ENCODE data around the gene BTBD9.

Gene BTBD9

DNA sequence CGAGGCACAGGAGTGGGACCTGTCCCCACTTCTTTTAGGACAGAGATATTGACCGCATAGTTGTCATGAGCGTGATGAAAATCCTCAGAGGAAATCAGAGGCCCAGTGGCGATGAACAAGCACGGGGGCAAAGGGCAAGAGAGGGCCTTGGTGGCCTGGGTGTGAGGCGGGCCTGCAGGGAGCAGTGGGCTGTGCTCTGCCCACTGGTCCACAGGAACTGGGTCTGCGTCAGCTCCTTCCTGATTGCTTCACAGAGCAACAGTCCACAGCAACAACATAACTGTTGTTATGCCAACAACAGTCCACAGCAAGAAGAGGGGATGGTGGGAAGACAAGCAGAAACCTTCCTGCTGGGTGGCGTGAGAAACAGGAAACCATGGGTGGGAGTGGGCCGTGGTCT is 484.6 kb downstream of the BTBD9 start:
- DNase-seq, result no peak

GRCh38 chr6:38154731-38155130 is 485.0 kb downstream of the BTBD9 start:
- DNase-seq, result no peak

GRCh38 chr6:38153798-38154345 is 485.9 kb downstream of the BTBD9 start:
- no peak for DNase-seq

GRCh38 chr6:38153076-38153797 is 486.5 kb downstream of the BTBD9 start:
- DNase-seq, result no peak

GRCh38 chr6:38152620-38153019 is 487.1 kb downstream of the BTBD9 start:
- no peak for DNase-seq

- DNase-seq, result no peak
Observed at GRCh38 chr6:38151580-38152500, 487.9 kb downstream of the BTBD9 start.

GRCh38 chr6:38150681-38151296 is 488.9 kb downstream of the BTBD9 start:
- no peak for DNase-seq

- no peak for DNase-seq
Observed at GRCh38 chr6:38150021-38150420, 489.7 kb downstream of the BTBD9 start.

- DNase-seq, result no peak
Observed at GRCh38 chr6:38149531-38149930, 490.2 kb downstream of the BTBD9 start.

DNA sequence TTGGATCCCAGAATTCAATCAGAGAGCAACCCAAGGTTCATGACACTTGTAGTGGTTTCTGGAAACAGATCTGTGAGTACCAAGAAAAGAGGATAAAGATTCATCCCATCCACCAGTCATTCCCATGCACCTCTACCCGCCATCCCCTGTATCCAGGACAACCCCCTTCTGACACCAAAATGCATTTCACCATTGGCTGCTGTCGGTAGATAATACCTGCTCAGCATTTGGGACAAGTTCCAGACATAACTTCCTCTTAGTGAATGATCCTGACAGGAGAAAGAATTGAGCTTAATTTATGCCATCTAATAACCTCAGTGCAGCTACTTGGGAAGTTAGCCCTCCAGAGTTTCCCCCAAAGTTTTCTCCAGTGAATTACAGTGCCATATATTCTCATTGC is 491.1 kb downstream of the BTBD9 start:
- no peak for DNase-seq

- DNase-seq, result no peak
Observed at GRCh38 chr6:38146734-38147027, 493.0 kb downstream of the BTBD9 start.

DNA sequence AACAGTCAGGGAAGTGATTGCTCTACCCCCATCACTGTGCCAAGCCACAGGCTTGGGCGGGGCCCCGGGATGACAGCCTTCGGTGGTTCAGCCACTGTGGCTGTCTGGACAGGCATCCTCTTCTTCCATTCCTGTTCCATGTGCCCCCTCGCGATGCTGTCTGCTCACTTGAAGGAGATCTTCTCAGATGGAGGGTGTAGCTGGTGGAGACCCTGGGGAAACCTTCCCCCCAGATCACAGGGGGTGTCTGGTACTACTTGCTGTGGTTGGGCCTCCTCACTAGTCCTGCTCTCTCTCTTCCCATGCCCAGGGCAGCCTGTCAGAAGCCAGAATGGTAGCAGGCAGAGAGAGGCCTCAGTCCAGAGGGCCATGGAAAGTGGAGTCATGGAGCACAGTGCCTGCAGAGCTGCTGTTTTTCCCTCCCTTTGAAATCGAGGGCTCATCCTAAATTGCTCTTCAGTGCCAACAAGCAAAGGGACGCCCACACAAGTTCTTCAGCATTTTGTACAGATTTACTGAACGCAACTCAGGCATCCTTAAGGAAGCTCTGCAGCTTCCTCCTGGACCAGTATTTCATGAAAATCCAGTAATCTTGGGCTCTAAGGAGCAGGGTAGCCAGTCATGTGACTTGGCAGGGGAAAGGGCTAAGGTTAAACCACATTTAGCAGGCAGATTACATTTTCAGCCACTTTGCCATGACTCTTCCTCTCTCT is 493.6 kb downstream of the BTBD9 start:
- DNase-seq, result no peak

DNA sequence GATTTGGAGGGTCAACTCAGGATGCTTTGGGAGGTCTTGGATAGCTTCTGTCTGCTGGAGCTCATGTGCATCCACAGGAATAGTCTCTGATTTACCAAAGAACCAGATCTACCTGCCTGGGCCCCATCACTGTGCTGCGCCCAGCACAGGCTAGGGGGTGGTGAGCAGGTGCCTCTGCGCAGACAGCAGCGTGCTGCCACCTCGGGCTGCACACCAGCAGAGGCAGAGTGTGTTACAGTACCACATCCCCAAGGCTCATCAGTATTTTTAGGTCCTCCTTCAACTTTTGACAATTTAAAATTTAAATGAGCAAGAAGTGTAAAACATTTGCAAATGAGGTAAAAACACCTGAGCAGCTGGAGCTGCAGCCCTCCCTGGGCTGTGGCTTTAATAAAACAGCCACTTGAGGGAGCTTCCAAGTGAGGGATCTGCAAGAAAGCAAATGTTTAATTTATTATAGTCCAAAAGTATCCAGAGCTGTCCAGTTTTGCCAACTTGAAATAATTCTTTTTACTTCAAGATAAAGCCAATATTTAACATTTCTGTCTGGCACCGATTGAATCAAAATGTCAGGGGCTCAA is 495.3 kb downstream of the BTBD9 start:
- no peak for DNase-seq

- DNase-seq, result peak; percentile 7
Observed at GRCh38 chr6:38143191-38144150, 496.3 kb downstream of the BTBD9 start.

DNA sequence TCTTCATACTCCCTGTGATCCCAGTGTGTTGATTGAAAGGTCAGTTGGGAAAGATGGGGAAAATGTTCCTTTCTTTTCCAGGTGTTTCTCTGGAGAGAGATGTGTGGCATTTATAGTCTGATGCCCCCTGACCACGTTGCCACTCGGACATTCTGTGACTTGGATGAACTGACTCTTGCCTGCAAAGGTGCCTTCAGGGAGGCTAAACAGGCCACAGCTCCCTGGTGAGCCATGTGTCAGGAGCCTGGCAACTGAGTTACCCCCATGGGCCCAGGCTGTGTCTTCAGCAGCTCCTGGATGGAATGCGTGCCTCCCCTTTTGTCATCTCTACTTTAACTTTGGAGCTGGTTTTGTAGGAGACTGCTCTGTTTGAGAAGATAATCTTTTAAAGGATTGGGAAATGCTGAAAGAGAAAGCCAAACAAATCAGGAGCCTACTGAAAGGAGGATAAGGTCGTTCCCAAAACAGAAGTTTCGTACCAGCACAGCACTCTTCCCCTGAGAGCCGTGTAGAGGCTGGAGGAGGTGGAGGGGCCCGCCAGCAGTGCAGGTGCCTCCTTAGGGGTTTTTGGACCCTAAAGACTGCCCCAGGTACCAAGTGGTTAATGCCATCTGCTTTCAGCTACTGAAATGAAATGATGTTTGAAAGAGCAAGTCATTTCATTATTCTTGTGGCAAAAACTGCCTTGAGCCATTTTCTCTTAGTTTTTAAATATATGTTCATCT is 497.4 kb downstream of the BTBD9 start:
- DNase-seq, result no peak

DNA sequence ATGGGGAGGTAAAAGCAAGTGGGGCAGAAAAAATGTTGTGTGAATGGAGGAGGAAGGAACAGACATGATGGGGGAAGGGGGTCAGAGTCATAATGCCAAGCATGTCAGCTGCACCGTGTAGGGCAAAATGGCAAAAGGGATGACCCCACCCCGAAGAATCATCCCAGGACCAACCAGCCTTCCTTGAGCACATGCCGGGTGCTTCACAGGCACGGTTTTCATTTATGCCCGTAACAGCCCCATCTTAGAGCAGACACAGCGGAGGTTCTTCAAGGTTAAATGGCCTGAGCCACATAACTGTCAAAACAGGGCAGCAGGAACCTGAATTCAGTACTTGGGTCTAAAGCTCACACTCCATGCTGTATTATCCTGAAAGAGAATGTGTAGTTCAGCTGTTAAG is 498.0 kb downstream of the BTBD9 start:
- DNase-seq, result no peak

GRCh38 chr6:38141085-38141484 is 498.6 kb downstream of the BTBD9 start:
- DNase-seq, result peak; percentile 59

- no peak for DNase-seq
Observed at GRCh38 chr6:38138374-38138773, 501.4 kb downstream of the BTBD9 start.

GRCh38 chr6:38137608-38138265 is 502.0 kb downstream of the BTBD9 start:
- DNase-seq, result no peak

DNA sequence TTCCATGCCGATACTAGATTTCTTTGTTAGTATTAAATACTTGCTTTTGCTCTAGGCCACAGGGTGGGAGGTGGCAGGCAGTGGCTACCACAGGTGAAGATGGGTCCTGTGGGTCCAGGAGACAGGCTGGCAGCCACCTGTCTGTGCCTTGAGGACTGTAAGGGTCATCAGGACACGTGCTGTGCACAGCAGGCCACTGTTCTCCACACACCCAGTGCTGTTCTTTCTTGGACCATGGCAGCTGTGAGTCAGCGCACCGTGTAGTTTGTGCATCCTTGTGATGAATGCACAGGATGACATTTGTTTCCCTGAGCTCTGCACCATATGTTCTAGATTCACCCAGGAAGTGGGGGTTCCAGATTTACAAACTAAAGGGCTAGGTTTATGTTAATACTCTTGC is 503.2 kb downstream of the BTBD9 start:
- no peak for DNase-seq

All from NCI-H774 (cell line).